Retinal pigment epithelial cell (primary cell): ENCODE measurements around the gene ABCG1.

Source experiments
- DNase-seq: peaks from one replicate; pipeline ENCODE4 v3.0.0-alpha.2; 2010; ENCODE audit warnings: low read depth
- H3K4me3 ChIP-seq: 2 replicates; pipeline ENCODE4 v1.5.1; 2011; ENCODE audit warnings: mild to moderate bottlenecking, low read length, control low read depth, moderate library complexity
- TF ChIP-seq, protein P1 (sequence below): conservative IDR thresholded peaks from 2 replicates; pipeline ENCODE4 v1.5.1; 2011; ENCODE audit warnings: low read depth, low read length, control low read depth, inconsistent platforms

ABCG1 gene

DNA sequence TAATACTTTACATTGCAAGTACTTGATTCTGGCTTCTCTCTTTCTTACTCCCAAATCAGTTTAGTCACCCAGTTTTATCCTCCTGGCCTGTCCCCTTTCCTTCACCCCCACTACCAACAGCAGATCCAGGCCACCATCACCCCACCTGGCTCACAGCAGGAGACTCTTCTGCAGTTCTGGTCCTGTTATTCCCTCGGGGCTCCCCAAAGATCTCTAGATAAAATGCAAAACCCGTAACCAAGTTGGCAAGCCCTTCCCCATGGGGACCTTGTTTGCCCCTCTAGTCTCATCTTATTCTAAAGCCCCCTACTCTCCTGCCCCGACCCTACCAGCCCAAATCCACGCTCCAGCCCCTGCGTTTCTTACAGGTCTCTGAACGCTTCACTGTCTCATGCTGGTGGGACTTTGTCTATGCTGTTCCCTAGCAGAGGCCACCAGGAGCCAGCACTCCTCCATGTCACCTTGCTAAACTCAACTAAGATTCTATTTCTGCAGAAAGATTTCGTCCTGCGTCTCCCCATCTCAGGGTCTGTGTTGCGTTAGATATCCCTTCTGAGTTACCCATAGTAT is 4.0 kb downstream of the ABCG1 start:
- no peak overlapping the region for H3K4me3 ChIP-seq
- no peak for DNase-seq
- TF ChIP-seq, protein P1, sequence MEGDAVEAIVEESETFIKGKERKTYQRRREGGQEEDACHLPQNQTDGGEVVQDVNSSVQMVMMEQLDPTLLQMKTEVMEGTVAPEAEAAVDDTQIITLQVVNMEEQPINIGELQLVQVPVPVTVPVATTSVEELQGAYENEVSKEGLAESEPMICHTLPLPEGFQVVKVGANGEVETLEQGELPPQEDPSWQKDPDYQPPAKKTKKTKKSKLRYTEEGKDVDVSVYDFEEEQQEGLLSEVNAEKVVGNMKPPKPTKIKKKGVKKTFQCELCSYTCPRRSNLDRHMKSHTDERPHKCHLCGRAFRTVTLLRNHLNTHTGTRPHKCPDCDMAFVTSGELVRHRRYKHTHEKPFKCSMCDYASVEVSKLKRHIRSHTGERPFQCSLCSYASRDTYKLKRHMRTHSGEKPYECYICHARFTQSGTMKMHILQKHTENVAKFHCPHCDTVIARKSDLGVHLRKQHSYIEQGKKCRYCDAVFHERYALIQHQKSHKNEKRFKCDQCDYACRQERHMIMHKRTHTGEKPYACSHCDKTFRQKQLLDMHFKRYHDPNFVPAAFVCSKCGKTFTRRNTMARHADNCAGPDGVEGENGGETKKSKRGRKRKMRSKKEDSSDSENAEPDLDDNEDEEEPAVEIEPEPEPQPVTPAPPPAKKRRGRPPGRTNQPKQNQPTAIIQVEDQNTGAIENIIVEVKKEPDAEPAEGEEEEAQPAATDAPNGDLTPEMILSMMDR, result no peak

DNA sequence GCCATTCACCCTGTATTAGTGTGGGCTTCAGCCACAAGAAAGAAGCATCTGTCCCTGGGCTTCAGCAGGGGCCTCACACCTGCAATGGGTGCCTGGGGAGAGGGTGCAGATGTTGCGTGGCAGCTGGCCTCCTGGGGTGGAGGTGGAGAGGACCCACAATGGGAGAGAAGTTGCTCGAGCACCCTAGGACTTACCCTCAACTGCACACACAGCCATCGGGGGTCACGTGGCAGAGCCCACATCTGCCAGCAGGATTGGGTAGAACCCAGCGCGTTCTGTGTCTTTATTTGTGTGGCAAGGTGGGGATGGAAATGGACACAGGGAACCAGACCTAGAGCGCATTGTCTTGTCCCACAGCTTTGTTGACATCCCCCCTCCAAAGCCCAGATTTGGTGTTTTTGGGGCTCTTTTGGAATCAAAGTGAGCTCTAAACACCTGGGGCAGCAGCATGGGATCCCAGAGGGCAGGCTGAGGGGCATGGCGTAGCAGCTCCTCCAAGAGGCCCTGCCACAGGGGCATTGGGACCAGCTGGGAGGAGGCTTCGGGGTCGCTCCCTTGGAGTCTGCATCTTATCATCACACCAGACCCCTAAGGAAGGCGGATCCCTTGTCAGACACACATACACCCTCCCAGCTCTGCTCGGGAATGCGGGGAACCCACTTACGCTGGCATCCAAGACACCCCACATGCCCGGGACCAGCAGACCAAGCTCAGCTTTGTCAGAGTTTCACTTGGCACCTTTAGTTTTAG is 5.1 kb downstream of the ABCG1 start:
- TF ChIP-seq, protein P1, result no peak
- H3K4me3 ChIP-seq, result no peak overlapping the region
- no peak for DNase-seq

DNA sequence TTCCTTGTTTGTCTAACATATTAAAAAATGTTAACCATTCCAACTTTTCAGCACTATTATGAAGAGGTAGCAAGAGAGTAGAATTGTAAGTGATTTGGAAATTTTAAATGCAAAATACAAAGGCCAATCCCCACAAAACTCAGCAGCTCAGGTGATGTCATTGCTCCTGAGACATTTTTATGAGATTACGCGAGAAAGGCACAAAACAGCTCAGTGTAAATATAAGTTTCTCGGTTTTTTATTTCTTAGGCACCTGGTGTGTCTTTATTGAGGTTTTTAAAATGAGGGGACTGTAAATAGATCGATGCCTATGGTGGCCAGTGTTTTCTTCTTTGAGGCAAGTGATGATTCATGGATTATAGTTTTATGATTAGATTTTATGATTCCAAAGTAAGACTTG is 6.1 kb downstream of the ABCG1 start:
- no peak overlapping the region for H3K4me3 ChIP-seq
- DNase-seq, result no peak
- TF ChIP-seq, protein P1, result no peak

DNA sequence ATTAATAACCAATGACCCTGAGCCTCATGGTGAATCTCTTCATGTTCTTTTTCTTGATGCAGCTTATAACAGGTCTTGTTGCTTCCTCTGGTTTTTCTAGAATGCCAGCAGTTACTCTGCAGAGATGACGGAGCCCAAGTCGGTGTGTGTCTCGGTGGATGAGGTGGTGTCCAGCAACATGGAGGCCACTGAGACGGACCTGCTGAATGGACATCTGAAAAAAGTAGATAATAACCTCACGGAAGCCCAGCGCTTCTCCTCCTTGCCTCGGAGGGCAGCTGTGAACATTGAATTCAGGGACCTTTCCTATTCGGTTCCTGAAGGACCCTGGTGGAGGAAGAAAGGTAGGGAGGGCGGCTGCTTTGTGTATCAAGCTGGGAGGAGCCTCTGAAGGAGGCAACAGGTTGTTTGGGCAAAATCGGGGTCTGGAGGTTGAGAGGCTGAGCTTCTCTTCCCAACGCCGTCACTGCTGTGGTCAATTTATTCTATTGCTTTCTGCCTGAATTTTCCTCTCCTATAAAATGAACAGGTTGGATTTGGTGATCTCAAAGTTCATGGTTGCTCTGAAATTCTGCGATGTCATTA is 6.7 kb downstream of the ABCG1 start:
- TF ChIP-seq, protein P1, result no peak
- H3K4me3 ChIP-seq, result no peak overlapping the region
- no peak for DNase-seq

DNA sequence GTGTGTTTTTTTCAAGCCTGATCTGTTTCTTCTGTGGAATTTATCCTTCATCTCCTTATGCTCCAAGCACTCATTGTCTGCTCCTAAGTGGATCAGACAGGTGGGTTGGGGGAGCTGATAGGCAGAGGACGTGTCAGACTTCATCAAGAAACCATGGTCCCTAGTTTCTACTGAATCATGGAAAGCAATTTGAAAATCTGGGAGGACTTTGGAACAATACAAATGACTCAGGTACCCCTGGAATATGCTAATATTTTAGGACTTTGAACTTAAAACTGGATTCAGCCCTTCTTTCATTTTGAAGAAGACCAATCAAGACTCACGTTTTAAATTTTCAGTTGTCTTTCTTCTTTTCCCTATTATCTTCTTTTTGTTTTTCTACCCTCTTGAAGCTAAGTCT is 7.7 kb downstream of the ABCG1 start:
- TF ChIP-seq, protein P1, result no peak
- H3K4me3 ChIP-seq, result no peak overlapping the region
- DNase-seq, result no peak

DNA sequence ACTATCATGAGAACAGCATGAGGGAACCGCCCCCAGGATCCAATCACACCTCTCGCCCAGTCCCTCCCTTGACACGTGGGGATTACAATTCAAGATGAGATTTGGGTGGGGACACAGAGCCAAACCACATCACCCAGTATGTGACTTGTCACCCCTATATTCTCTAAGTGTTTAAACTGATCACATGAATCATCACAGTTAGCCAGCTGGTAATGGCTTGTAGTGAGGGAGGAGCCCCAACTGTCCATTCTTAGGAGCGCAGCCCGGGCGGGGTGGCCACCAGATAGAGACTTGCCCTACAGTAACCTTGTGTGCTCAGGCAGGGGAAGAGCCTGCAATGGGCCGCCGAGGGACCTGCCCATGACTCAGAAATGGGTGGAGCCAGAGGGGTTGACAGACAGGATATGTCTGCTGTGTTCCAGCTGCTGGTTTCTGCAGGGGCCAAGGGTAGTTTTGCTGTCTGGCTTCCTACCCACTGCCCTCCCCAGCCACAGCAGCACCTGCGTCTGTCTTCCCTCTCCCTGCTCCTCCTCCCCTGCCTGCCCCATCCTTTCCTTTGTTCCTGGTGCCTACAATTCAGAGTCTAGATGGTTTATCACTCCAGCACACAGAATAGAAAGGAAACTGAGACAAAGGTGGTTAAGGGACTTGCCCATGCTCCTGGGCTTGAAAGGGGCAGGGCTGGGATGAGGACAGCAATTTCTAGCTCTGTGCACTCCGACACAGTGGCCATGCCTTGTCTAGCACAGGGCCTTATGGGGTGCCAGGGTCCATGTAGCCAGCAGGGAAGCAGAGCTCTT is 9.2 kb downstream of the ABCG1 start:
- TF ChIP-seq, protein P1, result no peak
- H3K4me3 ChIP-seq, result no peak overlapping the region
- no peak for DNase-seq
